Effector CD4-positive, alpha-beta T cell (primary cell): ENCODE data around the gene RAB29.
"Not testable (repeated sequence)": the region's sequence is repeated elsewhere in the genome, so short reads cannot be mapped to it uniquely, and the experiment has no call there.

Experiments
- DNase-seq: peaks from one replicate; pipeline ENCODE4 v3.0.0-alpha.2; 2020

Gene RAB29

DNA sequence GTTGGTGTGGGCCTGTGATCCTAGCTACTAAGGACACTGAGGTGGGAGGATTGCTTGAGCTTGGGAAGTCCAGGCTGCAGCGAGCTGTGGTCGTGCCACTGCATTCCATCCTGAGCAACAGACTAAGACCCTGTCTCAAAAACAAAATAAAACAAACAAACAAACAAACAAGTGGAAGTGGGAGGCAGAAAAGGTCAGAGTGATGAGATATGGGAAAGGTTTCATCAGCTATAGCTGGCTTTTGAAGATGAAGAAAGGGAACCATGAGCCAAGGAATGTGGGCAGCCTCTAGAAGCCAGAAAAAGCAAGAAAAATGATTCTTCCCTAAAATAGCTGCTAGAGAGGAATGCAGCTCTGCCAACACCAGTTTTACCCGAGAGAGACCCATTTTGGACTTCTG lies 14.7 kb downstream of the RAB29 start:
- DNase-seq, result no peak

DNA sequence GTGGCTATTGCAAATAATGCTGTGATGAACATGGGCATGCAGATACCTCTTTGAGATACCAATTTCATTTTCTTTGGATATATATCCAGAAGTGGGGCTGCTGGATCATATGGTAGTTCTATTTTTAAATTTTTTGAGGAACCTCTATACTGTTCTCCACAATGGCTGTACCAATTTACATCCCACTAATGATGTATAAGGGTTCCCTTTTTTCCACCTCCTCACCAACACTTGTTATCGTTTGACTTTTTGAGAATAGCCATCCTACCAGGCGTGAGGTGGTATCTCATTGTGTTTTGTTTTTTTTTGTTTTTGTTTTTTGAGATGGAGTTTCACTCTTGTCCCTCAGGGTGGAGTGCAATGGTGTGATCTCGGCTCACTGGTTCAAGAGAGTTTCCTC lies 18.7 kb downstream of the RAB29 start:
- no peak for DNase-seq

DNA sequence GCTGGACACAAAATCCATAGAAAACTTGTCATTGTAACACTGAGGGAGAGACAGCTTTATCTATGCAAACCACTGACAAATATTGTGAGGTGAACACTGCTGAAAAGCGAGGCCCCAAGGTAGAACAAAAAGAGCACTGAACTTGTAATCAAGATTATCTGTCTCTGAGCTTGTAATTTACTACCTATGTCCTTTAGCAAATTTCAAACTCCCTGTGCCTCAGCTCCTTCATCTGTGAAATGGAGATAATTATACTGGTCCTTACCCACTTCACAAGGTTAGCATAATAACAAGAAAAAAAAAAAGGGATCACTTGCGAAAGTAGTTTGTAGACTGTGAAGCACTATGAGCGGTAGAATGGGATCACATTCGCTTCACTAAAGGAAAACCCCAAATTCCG lies 20.4 kb downstream of the RAB29 start:
- no peak for DNase-seq

DNA sequence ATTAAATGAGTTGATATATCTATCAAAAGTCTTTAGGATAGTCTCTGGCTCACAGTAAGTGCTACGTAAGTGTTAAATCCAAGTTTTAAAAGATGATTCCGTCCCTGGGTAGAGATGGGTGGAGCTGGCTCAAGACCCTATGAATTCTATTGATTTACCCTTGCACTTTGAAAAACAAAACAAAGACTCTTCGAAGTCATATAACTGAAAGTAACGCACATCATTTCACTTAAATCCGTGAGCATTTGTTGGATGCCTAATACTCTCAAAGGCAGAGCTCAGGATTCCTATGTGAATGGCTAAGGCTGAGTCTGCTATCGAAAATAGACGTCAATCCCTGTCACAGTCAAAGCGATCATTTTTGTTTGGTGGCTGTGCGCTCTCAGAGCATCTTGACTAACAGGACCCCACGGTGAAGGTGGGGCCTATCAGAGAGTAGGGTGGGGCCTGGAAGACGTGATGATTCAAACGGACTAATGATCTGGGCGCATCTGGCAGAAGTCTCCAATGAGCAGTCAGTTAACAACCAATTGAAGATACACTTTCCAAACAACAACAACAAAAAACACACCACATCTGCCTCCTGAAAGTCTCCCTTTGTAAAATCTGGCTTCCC lies 24.1 kb downstream of the RAB29 start:
- no peak for DNase-seq

DNA sequence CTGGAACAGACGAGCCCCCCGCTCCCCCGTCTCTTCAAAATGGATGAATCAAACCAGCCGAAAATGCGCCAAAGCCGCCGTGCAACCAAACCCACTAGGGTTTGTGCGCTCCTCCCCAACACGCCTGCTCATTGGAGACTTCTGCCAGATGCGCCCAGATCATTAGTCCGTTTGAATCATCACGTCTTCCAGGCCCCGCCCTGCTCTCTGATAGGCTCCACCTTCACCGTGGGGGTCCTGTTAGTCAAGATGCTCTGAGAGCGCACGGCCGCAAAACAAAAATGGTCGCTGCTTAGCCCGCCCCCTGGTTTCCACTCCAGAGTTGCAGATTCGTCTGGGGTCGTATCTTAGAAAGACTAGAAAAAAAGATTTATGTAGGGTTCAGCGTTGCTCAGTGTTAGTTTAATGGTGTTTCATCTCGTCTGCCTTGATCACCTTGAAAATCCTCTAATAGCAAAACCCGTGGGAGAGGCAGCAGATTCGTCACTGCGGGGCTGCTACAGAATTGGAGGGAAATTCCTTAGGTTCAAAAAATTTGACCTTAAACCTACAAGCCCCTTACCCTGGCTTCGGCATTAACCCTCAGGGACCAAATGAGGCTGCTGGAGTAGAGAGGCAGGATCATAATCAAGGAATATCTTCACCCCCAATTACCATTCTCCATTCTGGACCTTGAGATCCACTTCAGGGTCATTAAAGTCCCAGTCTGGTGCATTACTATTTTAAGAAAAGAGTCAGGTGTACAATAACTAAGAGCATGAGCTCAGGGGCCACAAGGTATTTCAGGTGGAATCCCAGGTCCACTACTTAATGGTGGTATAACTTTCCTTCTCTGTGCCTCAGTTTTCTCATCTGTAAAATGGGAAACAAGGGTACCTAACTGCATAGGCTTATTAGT lies 24.9 kb downstream of the RAB29 start, which contains the start of gene NUCKS1:
Gene NUCKS1 (minus strand): TSS at position 45 of the 898 bp plus-strand sequence. CDS start 209 bp downstream, outside the sequence.
- DNase-seq, result peak; percentile 94

DNA sequence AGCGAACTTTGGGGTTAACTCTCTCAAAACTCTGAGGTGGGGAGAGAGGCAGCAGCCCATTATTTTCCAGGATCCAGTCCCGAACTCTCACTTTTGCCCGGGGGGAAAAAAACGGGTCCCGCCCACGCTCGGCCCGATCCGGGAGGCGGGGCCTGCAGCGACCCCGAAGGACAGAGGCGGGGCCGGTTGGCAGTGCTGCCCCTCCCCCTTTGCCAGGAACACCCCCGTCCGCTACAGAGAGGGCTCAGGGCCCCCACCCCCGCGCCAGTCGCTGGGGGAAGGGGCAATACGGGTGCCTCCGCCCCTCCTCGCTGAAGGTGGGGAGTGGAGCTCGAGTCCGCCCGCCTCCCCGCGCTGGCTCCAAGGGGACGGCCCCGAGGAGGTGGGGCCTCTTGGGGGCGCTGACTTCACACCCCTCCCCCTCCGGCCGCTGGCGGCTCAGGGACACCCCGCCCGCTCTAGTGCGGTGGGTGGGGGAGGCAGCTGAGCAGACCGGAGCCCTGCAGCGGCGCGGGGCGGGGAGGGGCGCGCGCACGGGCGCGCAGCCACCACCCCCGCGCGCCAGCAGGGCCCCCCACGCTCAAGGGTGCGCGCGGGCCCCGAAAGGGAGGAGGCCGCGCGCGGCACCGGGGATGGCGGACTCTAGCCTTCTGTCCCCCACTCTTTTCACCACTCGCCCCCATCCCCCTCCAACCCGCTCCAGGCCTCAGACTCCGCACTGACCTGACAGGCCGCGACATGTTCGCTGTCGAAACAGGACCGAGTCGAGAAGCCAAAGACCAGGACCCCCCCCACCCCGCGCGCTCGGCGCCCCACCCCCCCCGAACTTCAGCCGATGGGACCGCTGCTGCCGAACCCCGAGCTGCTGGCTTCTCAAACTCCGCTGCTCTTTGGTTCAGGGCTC lies 25.8 kb downstream of the RAB29 start:
- peak; percentile 94 for DNase-seq

DNA sequence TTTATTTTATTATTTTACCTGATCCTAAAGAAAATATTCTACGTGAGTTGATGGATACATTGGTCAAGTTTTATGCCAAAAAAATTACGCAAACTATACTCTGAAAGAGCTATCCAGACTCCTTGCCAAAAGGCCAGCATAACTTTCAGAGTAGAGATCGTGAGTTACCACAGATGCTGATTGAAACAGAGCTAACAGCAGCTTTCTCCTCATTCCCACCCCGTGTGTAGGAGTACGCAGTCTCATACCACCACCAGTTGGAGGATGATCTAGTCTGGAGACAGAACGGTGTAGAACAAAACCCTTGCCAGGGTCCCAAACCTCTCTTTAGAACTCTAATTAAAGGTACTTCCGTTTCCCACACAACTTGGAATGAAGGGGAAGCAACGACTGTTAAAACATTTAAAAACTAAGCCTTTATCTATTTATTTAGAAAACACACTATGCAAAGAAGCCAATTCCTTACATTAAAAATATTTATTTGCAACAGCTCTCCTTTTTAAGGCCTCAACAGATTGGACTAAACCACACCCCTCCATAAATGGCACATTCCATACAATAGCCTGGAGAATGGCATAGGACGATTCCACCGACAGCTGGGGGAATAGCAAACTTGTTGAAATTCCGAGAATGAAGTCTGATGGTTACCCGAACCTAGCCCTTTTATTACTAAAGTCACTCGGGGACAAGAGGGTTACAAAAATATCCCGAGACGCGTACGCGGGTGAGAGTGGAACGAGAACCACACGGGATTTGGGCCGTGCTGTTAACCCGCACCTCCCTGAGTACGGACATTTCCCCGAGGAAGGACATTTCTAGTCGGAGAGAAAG lies 26.7 kb downstream of the RAB29 start:
- DNase-seq, result peak; percentile 15

DNA sequence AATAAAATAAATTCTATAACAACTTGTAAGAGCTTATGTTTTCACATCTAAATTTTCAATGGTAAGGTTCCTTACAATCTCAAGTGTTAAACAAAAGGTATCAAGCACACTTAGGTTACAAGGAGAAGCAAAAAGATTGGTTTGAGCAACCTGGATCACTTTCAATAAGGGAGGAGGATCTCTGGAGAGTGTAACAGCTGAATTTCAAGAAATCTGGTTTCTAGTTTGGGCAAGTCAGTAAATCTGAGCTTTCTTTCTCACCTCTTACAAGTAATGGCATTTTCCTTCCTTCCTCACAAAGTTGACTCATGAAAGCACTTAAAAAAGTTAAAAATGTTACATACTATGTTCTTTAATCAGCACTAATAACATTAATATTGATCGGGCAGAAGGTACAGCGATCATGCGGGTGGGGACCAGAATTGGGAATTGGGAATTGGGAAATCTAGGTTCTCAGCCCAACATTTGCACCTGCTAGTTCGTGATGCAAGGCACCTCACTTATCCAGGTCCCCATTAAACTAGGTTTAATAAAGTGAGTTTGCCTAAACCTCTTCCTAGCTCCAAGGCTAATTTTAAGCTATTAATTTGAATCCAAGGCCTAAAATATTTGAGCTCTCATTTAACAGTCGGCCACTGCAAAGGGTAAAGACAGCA lies 28.4 kb downstream of the RAB29 start:
- no peak for DNase-seq

DNA sequence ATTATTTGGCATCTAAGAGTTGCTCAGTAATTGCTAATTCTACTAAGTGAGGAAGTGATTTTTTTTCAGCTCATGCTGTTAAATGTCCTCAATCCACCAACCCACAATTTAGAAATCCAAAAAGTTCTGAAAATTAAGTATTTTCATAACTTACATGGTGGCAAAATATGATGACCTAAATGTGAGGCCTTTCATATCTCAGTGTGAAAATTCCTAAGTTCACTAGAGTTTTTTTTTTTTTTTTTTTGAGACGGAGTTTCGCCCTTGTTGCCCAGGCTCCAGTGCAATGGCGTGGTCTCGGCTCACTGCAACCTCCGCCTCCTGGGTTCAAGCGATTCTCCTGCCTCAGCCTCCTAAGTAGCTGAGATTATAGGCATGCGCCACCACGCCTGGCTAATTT lies 30.9 kb downstream of the RAB29 start:
- DNase-seq, result no peak

DNA sequence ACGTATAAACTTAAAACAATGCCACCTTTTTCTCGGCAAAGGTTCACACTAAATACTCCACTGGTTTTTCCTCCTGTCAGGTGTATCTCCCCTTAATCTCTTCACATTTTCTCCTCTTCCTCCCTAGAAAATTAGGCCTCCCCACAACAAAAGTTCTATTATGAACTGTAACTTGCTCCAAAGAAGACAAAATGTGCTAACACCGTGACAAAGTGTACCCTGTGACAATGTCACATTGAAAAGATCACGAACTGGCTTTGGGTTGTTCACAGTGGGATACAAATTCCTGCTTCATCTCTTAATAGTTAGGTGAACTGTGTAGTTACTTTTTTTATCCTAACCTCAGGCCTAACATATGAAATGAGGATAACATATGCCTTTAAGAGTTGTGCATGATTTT lies 31.3 kb downstream of the RAB29 start:
- no peak for DNase-seq

DNA sequence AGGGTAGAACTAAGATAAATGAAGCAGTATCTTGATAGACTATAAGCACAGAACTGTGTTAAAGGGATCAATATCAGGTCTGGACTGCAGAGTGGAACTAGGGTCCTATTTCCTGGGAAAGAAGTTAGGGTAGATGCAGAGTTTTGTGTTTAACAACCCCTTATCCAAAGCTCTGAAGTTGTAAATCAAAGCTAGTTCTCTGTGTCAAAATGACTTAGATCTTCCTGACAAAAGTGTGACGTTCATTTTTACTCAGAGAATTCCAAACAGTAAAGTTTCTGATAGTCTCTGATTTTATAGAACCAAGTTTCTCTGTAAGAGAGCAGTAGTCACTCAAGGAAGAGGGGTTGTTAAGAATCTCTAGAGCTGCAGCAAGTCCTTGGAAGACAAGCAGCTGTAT lies 33.6 kb downstream of the RAB29 start:
- no peak for DNase-seq

DNA sequence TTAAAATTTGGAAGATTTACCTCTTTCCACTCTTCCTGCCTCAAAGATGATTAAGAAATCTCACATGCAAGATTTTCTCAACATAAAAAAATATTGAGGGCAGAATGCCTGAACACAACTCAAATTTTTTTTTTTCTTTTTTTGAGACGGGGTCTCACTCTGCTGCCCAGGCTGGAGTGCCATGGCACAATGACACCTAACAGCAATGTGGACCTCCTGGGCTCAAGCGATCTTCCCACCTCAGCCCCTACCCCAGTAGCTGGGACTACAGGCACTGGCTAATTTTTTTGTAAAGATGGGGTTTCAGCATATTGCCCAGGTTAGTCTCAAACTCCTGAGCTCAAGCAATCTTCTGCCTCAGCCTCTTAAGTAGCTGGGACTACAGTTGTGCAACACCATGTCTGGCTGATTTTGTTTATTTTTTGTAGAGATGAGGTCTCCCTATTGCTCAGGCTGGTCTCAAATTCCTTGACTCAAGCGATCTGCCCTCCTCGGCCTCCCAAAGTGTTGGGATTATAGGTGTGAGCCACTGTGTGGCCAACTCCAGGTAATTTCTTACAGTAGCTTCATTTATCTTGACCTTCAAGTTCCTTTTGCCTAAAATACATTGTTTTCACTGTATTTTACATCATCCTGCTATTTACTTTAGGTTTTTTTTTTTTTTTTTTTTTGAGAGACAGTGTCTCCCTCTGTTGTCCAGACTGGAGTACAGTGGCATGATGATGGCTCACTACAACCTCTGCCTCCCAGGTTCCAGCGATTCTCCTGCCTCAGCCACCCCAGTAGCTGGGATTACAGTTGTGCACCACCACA lies 35.7 kb downstream of the RAB29 start:
- DNase-seq, result no peak

DNA sequence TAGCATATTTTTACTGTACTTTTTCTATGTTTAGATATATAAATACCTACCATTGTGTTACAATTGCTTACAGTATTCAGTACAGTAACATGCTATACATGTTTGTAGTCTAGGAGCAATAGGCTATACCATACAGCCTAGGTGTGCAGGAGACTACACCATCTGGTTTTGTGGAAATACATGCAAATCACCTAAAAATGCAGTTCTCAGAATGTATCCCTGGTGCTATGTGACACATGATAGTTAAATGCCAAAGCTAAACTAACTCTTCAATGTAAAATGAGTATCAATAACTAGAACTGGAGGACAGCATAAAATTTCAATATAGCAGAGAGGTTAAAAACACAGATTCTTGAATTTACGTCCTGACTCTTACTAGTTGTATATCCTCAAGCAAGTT lies 40.1 kb downstream of the RAB29 start:
- DNase-seq, result no peak

DNA sequence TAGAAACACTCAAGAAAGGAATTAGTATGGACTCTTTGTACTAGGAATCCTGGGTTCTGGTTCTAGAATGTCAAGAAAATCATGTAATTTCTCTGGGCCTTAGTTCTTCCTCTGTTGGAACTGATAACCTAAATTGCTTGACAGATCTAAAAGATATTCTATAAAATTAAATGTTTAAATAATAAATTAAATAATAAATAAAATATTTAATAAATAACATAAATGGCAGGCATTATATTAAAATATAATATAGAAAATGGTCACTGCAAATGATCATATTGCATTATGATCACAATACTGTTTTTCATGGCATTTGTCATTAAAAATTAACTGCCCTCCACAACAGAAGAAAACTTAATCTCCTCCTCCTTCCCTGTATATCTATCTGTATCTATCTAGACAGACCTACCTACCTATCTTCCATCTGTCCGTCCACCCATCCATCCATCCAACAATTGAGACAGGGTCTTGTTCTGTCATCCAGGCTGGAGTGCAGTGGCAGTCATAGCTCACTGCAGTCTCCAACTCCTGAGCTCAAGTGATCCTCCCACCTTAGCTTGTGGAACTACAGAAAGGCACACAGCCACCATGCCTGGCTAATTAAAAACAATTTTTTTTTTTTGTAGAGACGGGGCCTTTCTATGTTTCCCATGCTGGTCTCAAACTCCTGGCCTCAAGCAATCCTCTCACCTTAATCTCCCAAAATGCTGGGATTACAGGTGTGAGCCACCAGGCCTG lies 41.7 kb downstream of the RAB29 start:
- DNase-seq, result no peak

DNA sequence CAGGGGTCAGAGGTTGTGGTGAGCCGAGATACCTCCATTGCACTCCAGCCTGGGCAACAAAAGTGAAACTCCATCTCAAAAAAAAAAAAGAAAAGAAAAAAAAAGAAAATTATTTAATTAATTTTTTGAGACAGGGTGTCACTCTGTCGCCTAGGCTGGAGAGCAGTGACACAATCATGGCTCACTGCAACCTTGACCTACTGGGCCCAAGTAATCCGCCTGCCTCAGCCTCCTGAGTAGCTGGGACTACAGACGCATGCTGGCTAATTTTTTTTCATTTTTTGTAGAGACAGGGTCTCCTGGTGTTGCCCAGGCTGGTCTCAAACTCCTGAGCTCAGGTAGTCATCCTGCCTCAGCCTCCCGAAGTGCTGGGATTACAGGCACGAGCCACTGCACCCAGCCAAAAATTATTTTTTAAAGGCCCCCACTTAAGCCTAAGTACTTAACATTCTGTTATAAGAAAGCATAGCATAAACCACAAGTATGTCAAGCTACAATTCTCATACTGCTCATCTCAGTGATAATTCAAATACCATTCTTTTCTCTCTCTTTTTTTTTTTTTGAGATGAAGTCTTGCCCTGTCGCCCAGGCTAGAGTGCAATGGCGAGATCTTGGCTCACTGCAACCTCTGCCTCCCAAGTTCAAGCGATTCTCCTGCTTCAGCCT lies 45.2 kb downstream of the RAB29 start:
- DNase-seq, result no peak

DNA sequence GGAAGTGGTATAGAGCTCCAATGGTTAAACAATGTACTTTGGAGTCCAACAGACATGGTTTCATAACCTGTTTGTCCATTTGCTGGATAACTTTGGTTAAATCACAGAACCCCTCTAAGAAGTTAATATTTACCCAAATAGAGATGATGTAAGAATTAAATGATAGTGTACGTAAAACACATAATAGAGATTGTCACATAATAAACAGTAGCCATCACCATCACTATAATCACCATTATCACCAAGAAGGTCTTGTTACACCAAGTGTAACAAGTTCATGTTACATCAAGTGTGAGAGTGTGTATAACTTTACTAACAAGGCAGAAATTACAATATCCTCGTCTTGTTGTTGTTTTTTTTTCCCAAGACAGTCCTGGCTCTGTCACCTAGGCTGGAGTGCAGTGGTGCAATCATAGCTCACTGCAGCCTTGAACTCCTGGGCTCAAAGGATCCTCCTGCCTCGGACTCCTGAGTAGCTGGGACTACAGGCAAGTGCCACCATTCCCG lies 48.6 kb downstream of the RAB29 start:
- no peak for DNase-seq

DNA sequence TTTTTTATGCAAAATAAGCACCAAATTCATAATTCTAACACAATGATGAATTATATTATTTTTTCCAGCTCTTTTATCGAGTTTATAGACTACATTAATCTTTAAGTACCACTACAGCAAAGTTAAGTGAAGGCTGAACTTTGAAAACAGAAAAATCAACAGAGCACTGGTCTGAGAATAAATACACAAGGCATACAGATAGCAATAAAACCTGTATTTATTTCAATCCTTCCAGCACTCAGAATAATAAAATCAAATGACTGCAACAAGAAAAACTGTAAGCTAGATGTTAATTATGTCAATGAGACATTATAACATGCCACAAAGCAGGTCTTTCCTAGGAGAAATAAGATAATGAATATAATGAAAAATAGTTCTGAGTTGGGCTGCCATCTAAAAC lies 49.8 kb downstream of the RAB29 start:
- no peak for DNase-seq

DNA sequence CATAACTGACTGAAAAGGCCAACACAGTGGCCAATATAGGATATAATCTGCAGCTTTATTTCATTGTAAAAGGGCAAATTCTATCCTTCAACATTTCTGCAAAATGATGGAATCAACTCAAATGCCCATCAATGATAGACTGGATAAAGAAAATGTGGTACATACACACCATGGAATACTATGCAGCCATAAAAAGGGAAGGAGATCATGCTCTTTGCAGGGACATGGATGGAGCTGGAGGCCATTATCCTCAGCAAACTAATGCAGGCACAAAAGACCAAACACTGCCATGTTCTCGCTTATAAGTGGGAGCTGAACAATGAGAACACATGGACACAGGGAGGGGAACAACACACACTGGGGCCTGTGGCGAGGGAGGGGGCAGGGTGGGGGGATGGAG lies 54.5 kb downstream of the RAB29 start:
- DNase-seq, result not testable (repeated sequence)

DNA sequence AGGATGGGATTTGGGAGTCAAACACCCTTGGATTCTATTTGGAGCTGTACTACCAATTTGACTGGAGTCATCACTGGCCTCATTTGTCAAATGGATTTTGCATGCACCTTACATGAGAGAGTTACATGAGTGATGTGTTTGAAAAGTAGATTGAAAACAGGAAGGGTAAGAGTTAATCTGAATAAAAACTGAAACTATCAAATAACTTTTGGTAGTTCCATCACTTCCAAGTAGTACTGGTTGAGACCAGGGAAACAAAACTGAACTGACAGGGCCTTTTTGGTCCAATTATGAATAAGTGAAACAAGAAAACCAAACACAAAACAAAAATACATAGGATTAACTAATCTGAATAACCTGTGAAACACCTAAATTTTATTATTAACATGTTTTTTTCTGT lies 55.5 kb downstream of the RAB29 start:
- DNase-seq, result no peak
